Keratinocyte (primary cell): ENCODE measurements around the gene UGT2B7. TPM values are rescaled to one million over a fixed set of nuclear protein-coding genes. Genes with fewer than 3 reads are reported as not detected.

ENCODE experiments used
- DNase-seq: peaks from one replicate; pipeline ENCODE4 v3.0.0-alpha.2; 2011; ENCODE audit warnings: low read depth, missing footprints, low spot score
- FAIRE-seq: peaks from 2 replicates; lab custom pipeline; 2011; peaks lifted over from hg19 to GRCh38; lab: Jason Lieb, UNC
- H2AFZ ChIP-seq: 2 replicates; pipeline ENCODE4 v1.6.0; 2012; ENCODE audit warnings: low read length, control low read depth, inconsistent platforms; ENCODE audit not compliant: control insufficient read depth
- H3K27ac ChIP-seq: 2 replicates; pipeline ENCODE4 v1.5.1; 2011; ENCODE audit warnings: low read length; ENCODE audit not compliant: control insufficient read depth, insufficient read depth
- H3K27me3 ChIP-seq: 3 replicates; pipeline ENCODE4 v1.6.0; 2011; ENCODE audit warnings: low read length; ENCODE audit not compliant: control insufficient read depth, insufficient read depth; ENCODE audit errors: extremely low read depth
- H3K36me3 ChIP-seq, 2 experiments: 2 replicates in 1 of 2; 3 replicates in 1 of 2; pipeline ENCODE4 v1.5.1; 2011; ENCODE audit warnings: low read length in 2 of 2, mild to moderate bottlenecking in 1 of 2; ENCODE audit not compliant: control insufficient read depth in 2 of 2, insufficient read depth in 2 of 2; ENCODE audit errors: extremely low read depth in 1 of 2
- H3K4me1 ChIP-seq: 3 replicates; pipeline ENCODE4 v1.5.1; 2011; ENCODE audit warnings: low read length; ENCODE audit not compliant: control insufficient read depth, insufficient read depth; ENCODE audit errors: extremely low read depth
- H3K4me2 ChIP-seq: 3 replicates; pipeline ENCODE4 v1.6.0; 2011; ENCODE audit warnings: low read depth, low read length; ENCODE audit not compliant: control insufficient read depth, insufficient read depth; ENCODE audit errors: extremely low read depth
- H3K4me3 ChIP-seq, 3 experiments: fragments of 200-600 bp in 1 of 3; sonication (generic) in 1 of 3; 2 replicates in 2 of 3; 3 replicates in 1 of 3; pipeline ENCODE4 v1.5.1; 2011 to 2016; ENCODE audit warnings: low read length in 3 of 3, mild to moderate bottlenecking in 3 of 3, control low read depth in 2 of 3, inconsistent platforms in 1 of 3, low read depth in 1 of 3, mixed read lengths in 1 of 3, mixed run types in 1 of 3, moderate library complexity in 1 of 3; ENCODE audit not compliant: control insufficient read depth in 2 of 3, insufficient read depth in 2 of 3; ENCODE audit errors: extremely low read depth in 1 of 3
- H3K79me2 ChIP-seq: 2 replicates; pipeline ENCODE4 v1.6.0; 2012; ENCODE audit warnings: low read length; ENCODE audit not compliant: control insufficient read depth, insufficient read depth
- H3K9ac ChIP-seq: 3 replicates; pipeline ENCODE4 v1.6.0; 2011; ENCODE audit warnings: low read length; ENCODE audit not compliant: control insufficient read depth, insufficient read depth; ENCODE audit errors: extremely low read depth
- H3K9me1 ChIP-seq: 3 replicates; pipeline ENCODE4 v1.6.0; 2011; ENCODE audit warnings: low read length; ENCODE audit not compliant: control insufficient read depth, insufficient read depth; ENCODE audit errors: extremely low read depth
- H3K9me3 ChIP-seq: 2 replicates; pipeline ENCODE4 v1.5.1; 2012; ENCODE audit warnings: low read depth, low read length; ENCODE audit not compliant: control insufficient read depth
- H4K20me1 ChIP-seq: 3 replicates; pipeline ENCODE4 v1.6.0; 2011; ENCODE audit warnings: low read length; ENCODE audit not compliant: control insufficient read depth, insufficient read depth; ENCODE audit errors: extremely low read depth
- CTCF ChIP-seq, 3 experiments: IDR thresholded peaks in 1 of 3; conservative IDR thresholded peaks in 1 of 3; optimal IDR thresholded peaks in 1 of 3; 2 replicates in 2 of 3; 3 replicates in 1 of 3; pipeline versions ENCODE3 to v1.5.1; 2011; ENCODE audit warnings: low read length in 3 of 3, mild to moderate bottlenecking in 3 of 3, moderate library complexity in 2 of 3, control low read depth in 1 of 3, inconsistent platforms in 1 of 3; ENCODE audit not compliant: insufficient read depth in 2 of 3; ENCODE audit errors: extremely low read depth in 1 of 3
- EZH2 ChIP-seq: IDR thresholded peaks from one replicate; pipeline ENCODE4 v1.6.1; 2012; ENCODE audit warnings: inconsistent platforms, mild to moderate bottlenecking, low read length, moderate library complexity
- dilution Hi-C: fragments of 300-500 bp; cut with MboI; formaldehyde crosslinking; loops from one replicate; pipeline ENCODE4 v1.7.0; 2020; ENCODE audit warnings: low sequenced_read_pairs; ENCODE audit not compliant: extremely low pct_ligation_motif_present
- polyA plus RNA-seq, 5 experiments: library from polyadenylated mRNA; depleted of rRNA in 3 of 5; stranded (reverse) in 3 of 5; stranded (forward) in 1 of 5; unstranded in 1 of 5; fragments of >200 nt; gene quantifications; 1 replicate in 1 of 5; 2 replicates in 3 of 5; 3 replicates in 1 of 5; pipeline versions ENCODE4 v1.2.1 to v1.2.3, GENCODE V29; 2011 to 2012; ENCODE audit warnings: missing spikeins in 2 of 5, low read depth in 1 of 5, low replicate concordance in 1 of 5

Gene UGT2B7
- polyA plus RNA-seq, 1 donor (not counting 4 experiments of a cell fraction or from before 2014, with no cell fraction given), result 0.05 TPM

- dilution Hi-C loops, result no loop called here
- DNase-seq, result no peak
- TF ChIP-seq CTCF (optimal IDR thresholded peaks at IDR 0.05 in 1 of 3, IDR thresholded peaks at IDR 0.05 in 1 of 3, conservative IDR thresholded peaks at IDR 0.05 in 1 of 3; ENCODE audit: extremely low read depth in 1 of 3, insufficient read depth in 2 of 3, low read length in 3 of 3) (peak; percentile 17 to 65 (median 35)), EZH2 (no peak)
- H3K79me2 ChIP-seq, result no peaks in the 10 kb centered on the region
- H3K27me3 ChIP-seq, result no peaks in the 10 kb centered on the region
- no peaks in the 10 kb centered on the region for H3K4me1 ChIP-seq
- no peaks in the 10 kb centered on the region for H3K9me3 ChIP-seq
- no peaks in the 10 kb centered on the region for H3K36me3 ChIP-seq
- H3K9me1 ChIP-seq, result no peaks in the 10 kb centered on the region
- no peak overlapping the region for H3K4me3 ChIP-seq
- no peak overlapping the region for H3K4me2 ChIP-seq
- no peak overlapping the region for H2AFZ ChIP-seq
- no peak overlapping the region for H3K9ac ChIP-seq
- no peak overlapping the region for H3K27ac ChIP-seq
- H4K20me1 ChIP-seq, result no peaks in the 10 kb centered on the region
- FAIRE-seq, result no peak
Observed at GRCh38 chr4:69156913-69157312, 60.6 kb downstream of the UGT2B7 start.

Other genes with a start within 250 kb of the UGT2B7 start
- not detected in 3 replicates for gene UGT2A3, start 144.7 kb upstream of the UGT2B7 start, polyA plus RNA-seq
- gene UGT2B11, start 118.3 kb downstream of the UGT2B7 start, polyA plus RNA-seq, result not detected in 3 replicates
- gene UGT2B28, start 184.0 kb downstream of the UGT2B7 start, polyA plus RNA-seq, result not detected in 3 replicates